ENCODE data around the gene MYO10.

- TF ChIP-seq CTCF (IDR thresholded peaks at IDR 0.05), result no peak
- TF ChIP-seq, protein P1, sequence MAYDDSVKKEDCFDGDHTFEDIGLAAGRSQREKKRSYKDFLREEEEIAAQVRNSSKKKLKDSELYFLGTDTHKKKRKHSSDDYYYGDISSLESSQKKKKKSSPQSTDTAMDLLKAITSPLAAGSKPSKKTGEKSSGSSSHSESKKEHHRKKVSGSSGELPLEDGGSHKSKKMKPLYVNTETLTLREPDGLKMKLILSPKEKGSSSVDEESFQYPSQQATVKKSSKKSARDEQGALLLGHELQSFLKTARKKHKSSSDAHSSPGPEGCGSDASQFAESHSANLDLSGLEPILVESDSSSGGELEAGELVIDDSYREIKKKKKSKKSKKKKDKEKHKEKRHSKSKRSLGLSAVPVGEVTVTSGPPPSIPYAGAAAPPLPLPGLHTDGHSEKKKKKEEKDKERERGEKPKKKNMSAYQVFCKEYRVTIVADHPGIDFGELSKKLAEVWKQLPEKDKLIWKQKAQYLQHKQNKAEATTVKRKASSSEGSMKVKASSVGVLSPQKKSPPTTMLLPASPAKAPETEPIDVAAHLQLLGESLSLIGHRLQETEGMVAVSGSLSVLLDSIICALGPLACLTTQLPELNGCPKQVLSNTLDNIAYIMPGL (CRISPR knock-in tag; IDR thresholded peaks at IDR 0.05), result no peak
- no peak for TF ChIP-seq JUN (CRISPR knock-in tag; IDR thresholded peaks at IDR 0.05)
- no peak for TF ChIP-seq NR2C2 (CRISPR knock-in tag; IDR thresholded peaks at IDR 0.05)
- TF ChIP-seq ZNF317 (CRISPR knock-in tag; IDR thresholded peaks at IDR 0.05; ENCODE audit: borderline replicate concordance, low read depth), result no peak
- TF ChIP-seq ZBTB43 (CRISPR knock-in tag; IDR thresholded peaks at IDR 0.05), result no peak
- no peak for TF ChIP-seq E2F5 (CRISPR knock-in tag; IDR thresholded peaks at IDR 0.05)
- TF ChIP-seq ZNF423 (CRISPR knock-in tag; IDR thresholded peaks at IDR 0.05), result no peak
Measured at GRCh38 chr5:16827755-16828154, 108.3 kb downstream of the MYO10 start.
